Mucosa of descending colon (tissue), 3 donors: ENCODE measurements around the gene CST7. TPM values are rescaled to one million over a fixed set of nuclear protein-coding genes. Genes with fewer than 3 reads are reported as not detected.

Experiments used
- ATAC-seq: fragments of 200-7000 bp; cut with Tn5 transposase; one replicate; pipeline ENCODE4 v1.9.1; 2020; ENCODE audit warnings: mild to moderate bottlenecking, moderate library complexity
- DNase-seq, 3 donors: peaks; one replicate each; pipeline ENCODE4 v3.0.0-alpha.2; 2020
- H3K36me3 ChIP-seq: fragments of 200-600 bp; one replicate; pipeline ENCODE4 v1.8.0; 2021; ENCODE audit warnings: low read depth, mild to moderate bottlenecking
- H3K4me1 ChIP-seq: fragments of 200-600 bp; one replicate; pipeline ENCODE4 v1.8.0; 2021; ENCODE audit warnings: low read depth, mild to moderate bottlenecking
- H3K4me3 ChIP-seq: fragments of 200-600 bp; one replicate; pipeline ENCODE4 v1.8.0; 2021; ENCODE audit warnings: mild to moderate bottlenecking
- H3K9me3 ChIP-seq: fragments of 200-600 bp; one replicate; pipeline ENCODE4 v1.8.0; 2021; ENCODE audit warnings: mild to moderate bottlenecking
- intact Hi-C, 2 donors: fragments of 100-400 bp; cut with DNase I in 1 of 2; cut with micrococcal nuclease in 1 of 2; formaldehyde crosslinking; loops; one replicate each; pipeline versions ENCODE4 v1.11.0 to v1.11.1; 2022; cut with DNase I, micrococcal nuclease
- total RNA-seq, 3 donors: library from RNA; stranded (reverse); fragmentation: NEBNext Ultra II Directional in 2 of 3; extraction: Animal tissue kit (Norgen Biotek cat#: 25700) in 2 of 3; gene quantifications; one replicate each; pipeline versions ENCODE4 v1.2.1 to v1.2.4, GENCODE V29; 2021 to 2023
- TF ChIP-seq, protein P1 (sequence below): fragments of 200-600 bp; IDR thresholded peaks from one replicate; pipeline ENCODE4 v1.8.0; 2022; ENCODE audit warnings: antibody characterized with exemption, mild to moderate bottlenecking
- donor health status: DM: no; HTN: no; CAD: no; lungs with moderate emphysema.
- donor health status: DM: no; HTN: no; CAD: no.
- donor health status: DM: no; HTN: yes; CAD: no.

The CST7 gene
- total RNA-seq, 3 donors from 2014 or later, result 1.4 to 2.3 (median 1.7) TPM

DNA sequence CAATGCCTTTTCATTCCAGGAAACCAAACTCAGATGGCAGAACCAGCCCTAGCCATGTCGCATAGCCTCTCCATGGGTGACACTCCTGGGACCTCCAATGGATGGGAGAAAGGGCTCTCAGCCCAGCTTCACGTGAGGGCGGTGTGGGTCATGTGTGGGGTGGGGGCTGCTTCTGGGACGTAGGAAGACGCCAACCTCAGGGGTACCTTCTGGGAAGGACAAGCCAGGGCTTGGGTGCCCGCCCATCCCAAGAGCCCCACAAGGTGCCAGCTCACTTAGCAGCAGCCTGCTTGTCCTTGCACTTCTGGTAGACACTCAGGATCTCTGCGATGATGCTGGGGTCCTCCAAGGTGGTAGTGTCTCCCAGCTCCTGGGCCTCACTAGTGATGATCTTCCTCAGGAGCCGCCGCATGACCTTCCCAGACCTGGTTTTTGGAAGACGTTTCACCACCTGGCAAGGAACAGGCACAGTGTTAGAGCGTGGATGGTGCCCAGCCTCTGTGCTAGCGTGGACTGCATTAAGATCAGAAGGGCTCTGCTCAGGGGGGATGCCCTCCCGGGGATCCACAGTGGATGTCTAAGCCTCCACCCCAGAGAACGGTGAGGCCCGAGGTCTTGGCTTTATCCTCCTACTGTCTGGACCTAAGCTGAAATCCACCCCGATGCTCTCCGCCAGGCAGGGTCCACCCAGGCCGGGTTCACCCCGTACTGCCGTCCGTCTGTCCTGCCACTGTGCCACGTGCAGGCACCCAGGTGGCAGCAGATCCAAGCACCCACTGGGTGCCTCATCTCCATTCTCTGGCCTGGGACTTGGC lies 58.6 kb downstream of the CST7 start:
- intact Hi-C loops, result no loop called here
- no peak for ATAC-seq
- Histone ChIP-seq H3K4me3 (no peak overlapping the region), H3K4me1 (no peaks in the 10 kb centered on the region), H3K36me3 (peaks cover 7% of the 10 kb centered on the region), H3K9me3 (no peaks in the 10 kb centered on the region)
- DNase-seq, result no peak
- TF ChIP-seq, protein P1, sequence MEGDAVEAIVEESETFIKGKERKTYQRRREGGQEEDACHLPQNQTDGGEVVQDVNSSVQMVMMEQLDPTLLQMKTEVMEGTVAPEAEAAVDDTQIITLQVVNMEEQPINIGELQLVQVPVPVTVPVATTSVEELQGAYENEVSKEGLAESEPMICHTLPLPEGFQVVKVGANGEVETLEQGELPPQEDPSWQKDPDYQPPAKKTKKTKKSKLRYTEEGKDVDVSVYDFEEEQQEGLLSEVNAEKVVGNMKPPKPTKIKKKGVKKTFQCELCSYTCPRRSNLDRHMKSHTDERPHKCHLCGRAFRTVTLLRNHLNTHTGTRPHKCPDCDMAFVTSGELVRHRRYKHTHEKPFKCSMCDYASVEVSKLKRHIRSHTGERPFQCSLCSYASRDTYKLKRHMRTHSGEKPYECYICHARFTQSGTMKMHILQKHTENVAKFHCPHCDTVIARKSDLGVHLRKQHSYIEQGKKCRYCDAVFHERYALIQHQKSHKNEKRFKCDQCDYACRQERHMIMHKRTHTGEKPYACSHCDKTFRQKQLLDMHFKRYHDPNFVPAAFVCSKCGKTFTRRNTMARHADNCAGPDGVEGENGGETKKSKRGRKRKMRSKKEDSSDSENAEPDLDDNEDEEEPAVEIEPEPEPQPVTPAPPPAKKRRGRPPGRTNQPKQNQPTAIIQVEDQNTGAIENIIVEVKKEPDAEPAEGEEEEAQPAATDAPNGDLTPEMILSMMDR, result no peak

DNA sequence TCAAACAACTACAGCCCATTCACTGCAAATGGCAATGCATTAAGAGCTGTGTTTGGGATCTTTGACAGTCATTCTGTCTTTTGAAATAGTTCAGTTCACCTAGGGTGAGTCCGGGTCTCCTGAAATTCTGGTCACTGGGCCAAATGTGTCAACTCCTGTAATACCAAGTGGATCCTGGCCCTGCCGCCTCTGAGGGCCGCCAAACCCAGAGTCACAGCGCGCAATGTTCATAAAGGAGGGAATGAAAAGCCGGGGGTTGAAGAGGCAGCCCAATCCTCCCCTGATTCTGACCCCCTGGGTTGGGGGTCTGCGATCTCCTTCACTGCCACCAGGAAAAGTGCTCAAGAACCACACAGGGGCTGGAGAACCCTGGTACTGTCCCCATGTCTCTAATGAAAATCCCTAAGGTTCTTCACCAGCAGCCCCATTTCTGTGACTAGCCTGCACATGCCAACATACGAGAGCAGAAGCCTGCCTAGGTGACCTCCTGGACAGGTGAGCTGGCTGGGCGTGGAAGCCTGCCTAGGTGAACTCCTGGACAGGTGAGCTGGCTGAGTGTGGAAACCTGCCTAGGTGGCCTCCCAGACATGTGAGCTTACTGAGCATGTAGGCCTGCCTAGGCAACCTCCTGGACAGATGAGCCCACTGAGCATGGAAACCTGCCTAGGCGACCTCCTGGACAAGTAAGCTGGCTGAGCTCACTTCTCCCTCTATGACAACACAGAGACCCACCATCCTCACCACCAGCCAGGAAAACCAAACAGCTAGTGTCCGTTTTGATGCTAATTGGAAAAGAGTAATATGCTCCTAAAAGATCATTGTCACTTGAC lies 59.5 kb downstream of the CST7 start:
- intact Hi-C loops, result no loop called here
- no peaks in the 10 kb centered on the region for H3K9me3 ChIP-seq
- H3K4me1 ChIP-seq, result no peaks in the 10 kb centered on the region
- no peak overlapping the region for H3K4me3 ChIP-seq
- DNase-seq (no peak), ATAC-seq (peak; percentile 18)
- H3K36me3 ChIP-seq, result peaks cover 7% of the 10 kb centered on the region
- TF ChIP-seq, protein P1, result no peak

Other genes with a start within 250 kb of the CST7 start
- 10 to 100 TPM; 46.3 to 51.5 (median 47.3) TPM for gene APMAP, start 43.5 kb downstream of the CST7 start, total RNA-seq
- gene ACSS1, start 108.9 kb downstream of the CST7 start, total RNA-seq, result 10 to 100 TPM; 29.8 to 37.9 (median 36.9) TPM
- under 1 TPM in 1 of 3 donors, not detected in 2; 0.22 TPM for gene VSX1, start 132.9 kb downstream of the CST7 start, total RNA-seq
- 100 to 1,000 TPM; 114 to 191 (median 140) TPM for gene ENTPD6, start 246.4 kb downstream of the CST7 start, total RNA-seq